Smooth muscle cell (in vitro differentiated cells): Measurements from ENCODE around the gene FGD5. TPM values are rescaled to one million over a fixed set of nuclear protein-coding genes. Genes with fewer than 3 reads are reported as not detected.

Source experiments
- DNase-seq: peaks from one replicate; lab custom pipeline; 2025; ENCODE audit not compliant: unreplicated experiment; lab: John Stamatoyannopoulos, UW
- H2AFZ ChIP-seq: fragments of 200-600 bp; sonication (generic); 2 replicates; pipeline ENCODE4 v1.6.0; 2016; ENCODE audit warnings: antibody characterized with exemption, low read depth, mild to moderate bottlenecking
- H3F3A ChIP-seq: fragments of 200-600 bp; sonication (generic); 2 replicates; pipeline ENCODE4 v1.6.0; 2017; ENCODE audit warnings: antibody characterized with exemption, low read depth
- H3K27ac ChIP-seq: fragments of 200-600 bp; sonication (generic); 2 replicates; pipeline ENCODE4 v1.5.1; 2016; ENCODE audit warnings: low read depth, mild to moderate bottlenecking
- H3K27me3 ChIP-seq: fragments of 200-600 bp; sonication (generic); 2 replicates; pipeline ENCODE4 v1.6.1; 2016; ENCODE audit warnings: low read depth, mild to moderate bottlenecking
- H3K36me3 ChIP-seq: fragments of 200-600 bp; sonication (generic); 2 replicates; pipeline ENCODE4 v1.5.1; 2016; ENCODE audit warnings: low read depth
- H3K4me1 ChIP-seq: fragments of 200-600 bp; sonication (generic); 2 replicates; pipeline ENCODE4 v1.5.1; 2016; ENCODE audit warnings: low read depth
- H3K4me2 ChIP-seq: fragments of 200-600 bp; sonication (generic); 2 replicates; pipeline ENCODE4 v1.6.0; 2016; ENCODE audit warnings: mild to moderate bottlenecking
- H3K4me3 ChIP-seq: fragments of 200-600 bp; sonication (generic); 2 replicates; pipeline ENCODE4 v1.5.1; 2016; ENCODE audit warnings: mild to moderate bottlenecking
- H3K79me2 ChIP-seq: fragments of 200-600 bp; sonication (generic); 2 replicates; pipeline ENCODE4 v1.6.0; 2016; ENCODE audit warnings: low read depth, mild to moderate bottlenecking
- H3K9ac ChIP-seq: fragments of 200-600 bp; sonication (generic); 2 replicates; pipeline ENCODE4 v1.6.0; 2016; ENCODE audit warnings: low read depth
- H3K9me3 ChIP-seq: fragments of 200-600 bp; sonication (generic); replicated peaks from 2 replicates; pipeline ENCODE4 v1.5.1; 2016; ENCODE audit warnings: low read depth
- H4K20me1 ChIP-seq: fragments of 200-600 bp; sonication (generic); 2 replicates; pipeline ENCODE4 v1.6.0; 2016; ENCODE audit warnings: low read depth
- WGBS: methylation state at CpG from one replicate; pipeline ENCODE4 v1.1.7; 2016; ENCODE audit warnings: low lambda C conversion rate; 5-methylcytosine and 5-hydroxymethylcytosine counted together
- polyA plus RNA-seq: library from polyadenylated mRNA; unstranded; fragments of >200 nt; fragmentation: Nextera tagmentation; extraction: Ambion mirVana; gene quantifications from 2 replicates; pipeline ENCODE4 v1.2.1, GENCODE V29; 2016
- total RNA-seq: library from RNA; depleted of rRNA; stranded (reverse); fragments of >200 nt; gene quantifications from 2 replicates; pipeline ENCODE4 v1.2.3, GENCODE V29; 2014
- TF ChIP-seq, protein P1 (sequence below): fragments of 200-600 bp; sonication (generic); IDR thresholded peaks from 2 replicates; pipeline ENCODE4 v1.5.1; 2017; ENCODE audit warnings: borderline replicate concordance, mild to moderate bottlenecking, antibody characterized with exemption; ENCODE audit not compliant: insufficient read depth, poor library complexity, severe bottlenecking

Gene FGD5
- total and polyA plus RNA-seq, 2 experiments from 2014 or later = 0.63 to 0.71 TPM

DNA sequence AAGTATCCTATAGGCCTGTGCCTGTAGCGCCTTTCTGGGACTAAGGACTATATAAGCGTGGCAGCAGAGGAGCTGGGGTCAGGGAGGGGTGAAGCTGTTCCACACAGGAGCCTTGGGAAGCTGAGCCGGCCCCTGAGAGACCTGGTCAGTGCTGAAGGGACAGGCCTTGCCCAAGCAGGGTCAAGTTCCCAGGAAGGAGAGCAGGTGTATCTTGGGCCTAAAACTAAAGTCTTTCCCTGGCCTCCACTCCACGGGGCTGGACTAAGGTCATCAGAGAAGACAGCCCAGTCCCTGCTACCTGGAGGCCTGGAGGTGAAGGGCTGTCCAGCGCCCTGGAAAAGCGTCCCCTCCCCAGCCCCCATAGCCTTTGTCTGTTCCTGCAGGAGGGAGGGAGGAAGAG is 104.7 kb downstream of the FGD5 start:
- WGBS = 89% methylated on average over 6 of the region's 6 CpGs
- Histone ChIP-seq H3K9me3 (no peaks in the 10 kb centered on the region), H3K27me3 (no peaks in the 10 kb centered on the region), H3K36me3 (no peaks in the 10 kb centered on the region), H3K9ac (no peak overlapping the region), H3K79me2 (no peaks in the 10 kb centered on the region), H4K20me1 (no peaks in the 10 kb centered on the region), H3K4me1 (no peaks in the 10 kb centered on the region), H3K27ac (no peak overlapping the region), H3F3A (no peaks in the 10 kb centered on the region), H3K4me2 (no peak overlapping the region), H2AFZ (no peak overlapping the region), H3K4me3 (no peak overlapping the region)
- DNase-seq = no peak
- TF ChIP-seq, protein P1, sequence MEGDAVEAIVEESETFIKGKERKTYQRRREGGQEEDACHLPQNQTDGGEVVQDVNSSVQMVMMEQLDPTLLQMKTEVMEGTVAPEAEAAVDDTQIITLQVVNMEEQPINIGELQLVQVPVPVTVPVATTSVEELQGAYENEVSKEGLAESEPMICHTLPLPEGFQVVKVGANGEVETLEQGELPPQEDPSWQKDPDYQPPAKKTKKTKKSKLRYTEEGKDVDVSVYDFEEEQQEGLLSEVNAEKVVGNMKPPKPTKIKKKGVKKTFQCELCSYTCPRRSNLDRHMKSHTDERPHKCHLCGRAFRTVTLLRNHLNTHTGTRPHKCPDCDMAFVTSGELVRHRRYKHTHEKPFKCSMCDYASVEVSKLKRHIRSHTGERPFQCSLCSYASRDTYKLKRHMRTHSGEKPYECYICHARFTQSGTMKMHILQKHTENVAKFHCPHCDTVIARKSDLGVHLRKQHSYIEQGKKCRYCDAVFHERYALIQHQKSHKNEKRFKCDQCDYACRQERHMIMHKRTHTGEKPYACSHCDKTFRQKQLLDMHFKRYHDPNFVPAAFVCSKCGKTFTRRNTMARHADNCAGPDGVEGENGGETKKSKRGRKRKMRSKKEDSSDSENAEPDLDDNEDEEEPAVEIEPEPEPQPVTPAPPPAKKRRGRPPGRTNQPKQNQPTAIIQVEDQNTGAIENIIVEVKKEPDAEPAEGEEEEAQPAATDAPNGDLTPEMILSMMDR = no peak

DNA sequence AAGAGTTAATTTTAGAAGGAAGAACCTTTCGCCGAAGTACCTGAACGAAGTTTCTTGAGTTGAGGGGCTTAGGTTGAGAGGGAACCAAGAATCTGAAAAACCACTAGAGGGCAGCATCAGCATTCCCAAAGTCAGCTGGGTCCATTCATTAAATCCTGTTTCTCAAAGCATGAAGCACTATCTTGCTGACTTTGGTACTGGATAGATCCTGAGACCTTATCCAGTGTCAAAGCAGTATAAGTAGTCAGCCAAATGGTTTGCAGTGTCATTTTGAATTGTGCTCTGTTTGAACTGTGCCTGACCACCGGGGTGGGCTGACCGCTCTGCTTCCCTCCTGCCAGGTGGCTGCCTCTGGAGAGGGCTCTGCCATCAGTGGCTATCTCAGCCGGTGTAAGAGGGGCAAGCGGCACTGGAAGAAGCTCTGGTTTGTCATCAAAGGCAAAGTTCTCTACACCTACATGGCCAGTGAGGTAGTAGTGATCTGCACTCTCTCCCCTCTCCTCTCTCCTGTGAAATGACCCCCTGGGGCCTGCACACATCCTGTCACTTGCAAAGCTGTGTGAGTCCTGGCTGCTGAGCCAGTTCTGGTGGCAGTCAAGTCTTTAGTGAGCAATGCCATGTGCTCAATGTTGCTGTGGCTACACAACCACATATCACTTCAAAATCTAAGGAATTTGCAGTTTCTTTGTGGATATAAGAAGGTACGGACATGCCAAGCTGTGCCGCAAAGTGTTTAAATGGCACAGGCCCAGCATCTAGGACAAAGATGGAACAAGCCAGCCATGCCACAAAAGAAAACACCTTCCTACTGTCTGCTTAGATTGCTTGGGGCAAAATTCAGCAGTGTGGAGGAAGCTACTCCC is 107.2 kb downstream of the FGD5 start:
- Histone ChIP-seq H3K9ac (no peak overlapping the region), H3K27ac (no peak overlapping the region), H4K20me1 (no peaks in the 10 kb centered on the region), H2AFZ (no peak overlapping the region), H3K9me3 (no peaks in the 10 kb centered on the region), H3F3A (no peaks in the 10 kb centered on the region), H3K4me3 (no peak overlapping the region), H3K4me2 (no peak overlapping the region), H3K36me3 (no peaks in the 10 kb centered on the region), H3K27me3 (no peaks in the 10 kb centered on the region), H3K4me1 (no peaks in the 10 kb centered on the region), H3K79me2 (no peaks in the 10 kb centered on the region)
- 64% methylated on average over 9 of the region's 9 CpGs for WGBS
- TF ChIP-seq, protein P1 = peak; percentile 75
- no peak for DNase-seq

DNA sequence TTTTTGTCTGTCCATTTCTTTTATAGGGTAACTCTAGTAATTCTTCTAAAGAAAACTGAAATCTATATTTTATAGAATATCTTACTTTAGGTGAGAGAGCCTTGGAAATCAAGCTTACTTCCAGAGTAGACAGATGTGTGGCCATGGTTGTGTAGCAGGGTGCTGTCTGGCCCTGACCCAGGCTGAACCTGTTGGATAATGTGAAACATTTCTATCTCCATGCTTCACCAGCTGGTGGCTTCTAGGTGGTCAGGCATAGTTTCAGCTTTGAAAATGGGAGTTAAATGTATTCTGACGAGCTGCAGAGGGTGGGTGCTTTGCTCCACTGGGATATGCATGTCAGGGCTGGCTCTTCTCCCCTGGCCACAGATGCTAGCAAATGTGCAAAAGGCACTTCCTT is 107.8 kb downstream of the FGD5 start:
- Histone ChIP-seq H3K4me1 (no peaks in the 10 kb centered on the region), H3K4me3 (no peak overlapping the region), H3K4me2 (no peak overlapping the region), H3K27ac (no peak overlapping the region), H3K9ac (no peak overlapping the region), H3K9me3 (no peaks in the 10 kb centered on the region), H2AFZ (no peak overlapping the region), H3K79me2 (no peaks in the 10 kb centered on the region), H3K36me3 (no peaks in the 10 kb centered on the region), H3F3A (no peaks in the 10 kb centered on the region), H3K27me3 (no peaks in the 10 kb centered on the region), H4K20me1 (no peaks in the 10 kb centered on the region)
- TF ChIP-seq, protein P1 = no peak
- DNase-seq = no peak
- WGBS = 88% methylated on average over 1 of the region's 1 CpG

DNA sequence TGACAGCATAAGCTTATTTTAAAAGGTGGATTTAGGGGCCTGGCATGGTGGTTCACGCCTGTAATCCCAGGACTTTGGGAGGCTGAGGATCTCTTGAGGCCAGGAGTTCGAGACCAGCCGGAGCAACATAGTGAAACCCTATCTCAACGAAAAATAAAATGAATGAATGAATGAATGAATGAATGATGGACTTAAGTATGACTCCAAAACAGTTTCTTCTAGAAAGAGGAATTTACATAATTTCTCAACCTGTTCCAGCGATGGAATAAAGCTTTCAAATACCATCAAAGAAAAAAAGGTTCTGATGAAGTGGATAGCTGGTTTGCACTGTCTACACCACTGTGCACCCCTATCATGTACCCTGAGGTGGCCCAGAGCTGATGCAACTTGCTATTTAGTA is 108.5 kb downstream of the FGD5 start:
- Histone ChIP-seq H3K4me2 (no peak overlapping the region), H2AFZ (no peak overlapping the region), H3K9ac (no peak overlapping the region), H4K20me1 (no peaks in the 10 kb centered on the region), H3F3A (no peaks in the 10 kb centered on the region), H3K27ac (no peak overlapping the region), H3K27me3 (no peaks in the 10 kb centered on the region), H3K4me3 (no peak overlapping the region), H3K79me2 (no peaks in the 10 kb centered on the region), H3K36me3 (no peaks in the 10 kb centered on the region), H3K9me3 (no peaks in the 10 kb centered on the region), H3K4me1 (no peaks in the 10 kb centered on the region)
- no peak for DNase-seq
- over 99% methylated on average over 5 of the region's 5 CpGs for WGBS
- TF ChIP-seq, protein P1 = no peak
